ENCODE results near the gene EVX2.

The EVX2 gene

GRCh38 chr2:176088048-176088936 is 4.5 kb upstream of the EVX2 start:
- no peak for TF ChIP-seq ZFX (IDR thresholded peaks at IDR 0.05; ENCODE audit: borderline replicate concordance)
- TF ChIP-seq, protein P1, sequence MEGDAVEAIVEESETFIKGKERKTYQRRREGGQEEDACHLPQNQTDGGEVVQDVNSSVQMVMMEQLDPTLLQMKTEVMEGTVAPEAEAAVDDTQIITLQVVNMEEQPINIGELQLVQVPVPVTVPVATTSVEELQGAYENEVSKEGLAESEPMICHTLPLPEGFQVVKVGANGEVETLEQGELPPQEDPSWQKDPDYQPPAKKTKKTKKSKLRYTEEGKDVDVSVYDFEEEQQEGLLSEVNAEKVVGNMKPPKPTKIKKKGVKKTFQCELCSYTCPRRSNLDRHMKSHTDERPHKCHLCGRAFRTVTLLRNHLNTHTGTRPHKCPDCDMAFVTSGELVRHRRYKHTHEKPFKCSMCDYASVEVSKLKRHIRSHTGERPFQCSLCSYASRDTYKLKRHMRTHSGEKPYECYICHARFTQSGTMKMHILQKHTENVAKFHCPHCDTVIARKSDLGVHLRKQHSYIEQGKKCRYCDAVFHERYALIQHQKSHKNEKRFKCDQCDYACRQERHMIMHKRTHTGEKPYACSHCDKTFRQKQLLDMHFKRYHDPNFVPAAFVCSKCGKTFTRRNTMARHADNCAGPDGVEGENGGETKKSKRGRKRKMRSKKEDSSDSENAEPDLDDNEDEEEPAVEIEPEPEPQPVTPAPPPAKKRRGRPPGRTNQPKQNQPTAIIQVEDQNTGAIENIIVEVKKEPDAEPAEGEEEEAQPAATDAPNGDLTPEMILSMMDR (IDR thresholded peaks at IDR 0.05) = peak; percentile 71
- H3K27ac ChIP-seq = no peak overlapping the region

GRCh38 chr2:176087330-176088047 is 3.7 kb upstream of the EVX2 start:
- TF ChIP-seq, protein P1 (IDR thresholded peaks at IDR 0.05) = no peak
- TF ChIP-seq ZFX (IDR thresholded peaks at IDR 0.05; ENCODE audit: borderline replicate concordance) = no peak
- no peak overlapping the region for H3K27ac ChIP-seq

DNA sequence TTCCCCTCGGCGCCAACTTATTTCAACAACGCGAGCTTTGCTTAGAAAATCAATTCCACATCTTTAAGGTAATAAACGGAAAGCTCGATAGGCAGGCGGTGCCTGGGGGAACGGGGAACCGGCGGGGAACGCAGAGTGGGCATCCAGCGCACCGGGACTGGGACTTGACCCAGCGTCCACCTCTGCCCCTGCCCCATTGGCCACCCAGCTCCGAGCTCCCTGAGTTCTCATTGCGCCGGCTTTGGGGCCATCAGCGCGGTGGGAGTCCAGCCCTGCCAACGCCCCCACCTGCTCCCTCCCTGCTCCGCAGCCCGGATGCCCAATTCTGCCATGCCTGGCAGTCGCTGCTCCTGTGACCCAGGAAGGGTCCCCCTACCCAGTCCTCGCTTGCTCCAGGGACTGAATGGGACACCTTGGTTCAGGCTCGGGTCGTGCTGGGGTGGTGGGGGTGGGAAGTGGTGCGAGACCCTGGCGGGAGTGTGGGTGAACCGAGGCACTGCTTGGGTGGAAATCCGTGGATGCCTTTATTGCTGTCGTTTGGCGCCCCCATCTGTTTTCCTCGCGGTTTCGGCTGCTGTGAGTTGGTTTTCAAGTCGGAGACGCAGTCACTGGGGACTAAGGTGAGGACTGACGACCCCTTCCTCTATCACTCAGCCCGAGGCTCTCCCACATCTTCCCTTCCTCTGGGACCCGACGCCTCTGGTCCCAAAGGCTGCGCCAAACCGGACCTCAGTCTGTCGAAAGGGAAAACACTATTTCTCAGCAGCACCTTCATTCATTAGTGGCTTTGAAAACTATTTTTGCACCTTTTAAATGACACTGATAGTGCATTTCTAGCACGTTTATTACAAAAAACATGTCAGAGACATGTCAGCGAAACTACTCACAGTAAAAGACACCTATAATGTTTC is 2.4 kb upstream of the EVX2 start:
- H3K27ac ChIP-seq = no peak overlapping the region
- no peak for TF ChIP-seq ZFX (IDR thresholded peaks at IDR 0.05; ENCODE audit: borderline replicate concordance)
- TF ChIP-seq, protein P1 (IDR thresholded peaks at IDR 0.05) = peak; percentile 52

GRCh38 chr2:176085120-176085788 is 1.5 kb upstream of the EVX2 start:
- no peak overlapping the region for H3K27ac ChIP-seq

DNA sequence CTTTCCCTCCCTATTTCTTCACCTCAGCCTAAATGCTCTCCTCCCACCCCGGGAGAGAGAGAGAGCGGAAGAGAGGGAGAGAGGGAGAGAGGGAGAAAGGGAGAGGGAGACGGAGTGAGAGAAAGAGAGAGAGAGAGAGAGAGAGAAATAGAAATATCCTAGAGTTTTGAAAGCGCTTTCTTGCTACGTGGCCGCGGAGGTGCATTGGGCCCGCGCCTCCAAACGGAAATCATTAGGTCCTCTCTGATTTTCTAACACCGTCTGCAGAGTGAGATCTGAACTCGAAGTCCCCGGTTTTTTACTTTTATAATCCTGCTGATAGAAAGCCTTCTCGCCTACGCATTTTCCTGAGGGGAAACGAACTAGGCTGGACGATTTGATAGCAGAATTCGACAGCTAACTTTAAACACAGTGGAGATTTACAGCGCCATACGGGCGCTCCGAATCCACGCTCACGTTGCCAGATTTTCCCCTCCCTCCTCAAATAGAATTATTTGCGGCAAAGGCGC is 903 bp upstream of the EVX2 start:
- TF ChIP-seq, protein P1 (IDR thresholded peaks at IDR 0.05) = no peak
- TF ChIP-seq ZFX (IDR thresholded peaks at IDR 0.05; ENCODE audit: borderline replicate concordance) = no peak
- no peak overlapping the region for H3K27ac ChIP-seq

More at GRCh38 chr2:176085120-176085788, 1.5 kb upstream of the EVX2 start:
- TF ChIP-seq ZFX (IDR thresholded peaks at IDR 0.05; ENCODE audit: borderline replicate concordance) = no peak
- TF ChIP-seq, protein P1 (IDR thresholded peaks at IDR 0.05) = no peak

Data from 22Rv1 (cell line).